Right cardiac atrium (tissue), 5 donors: ENCODE data around the gene ALDH3B1. TPM values are rescaled to one million over a fixed set of nuclear protein-coding genes. Genes with fewer than 3 reads are reported as not detected.

Source experiments
- ATAC-seq, 2 donors: fragments of 200-7000 bp; cut with Tn5 transposase; one replicate each; pipeline versions ENCODE4 v1.8.0 to v1.9.1; 2020; ENCODE audit warnings: moderate library complexity in 2 of 2, mild to moderate bottlenecking in 1 of 2
- DNase-seq, 3 donors: peaks; one replicate each; pipeline ENCODE4 v3.0.0-alpha.2; 2020
- H3K27ac ChIP-seq: one replicate; pipeline ENCODE4 v1.5.1; 2013; ENCODE audit warnings: mild to moderate bottlenecking, low read length, control low read depth, moderate library complexity
- H3K27me3 ChIP-seq: one replicate; pipeline ENCODE4 v1.6.1; 2013; ENCODE audit not compliant: control insufficient read depth, insufficient read depth
- H3K4me1 ChIP-seq: one replicate; pipeline ENCODE4 v1.6.1; 2013; ENCODE audit warnings: low read length; ENCODE audit not compliant: control insufficient read depth, insufficient read depth
- H3K4me3 ChIP-seq: one replicate; pipeline ENCODE4 v1.5.1; 2013; ENCODE audit warnings: low read length, control low read depth
- H3K9me3 ChIP-seq: one replicate; pipeline ENCODE4 v1.6.1; 2013; ENCODE audit warnings: low read length; ENCODE audit not compliant: control insufficient read depth
- WGBS: extraction: QIAGEN DNeasy Blood & Tissue Kit; methylation state at CpG from one replicate; pipeline ENCODE4 v1.1.7; 2013; 5-methylcytosine and 5-hydroxymethylcytosine counted together
- intact Hi-C, 4 donors: fragments of 100-400 bp; cut with DNase I; formaldehyde crosslinking; loops; one replicate each; pipeline versions ENCODE4 v1.11.0 to v1.14.0; 2022 to 2023
- polyA plus RNA-seq: library from polyadenylated mRNA; stranded (reverse); fragments of 200-250 nt; gene quantifications from one replicate; pipeline ENCODE4 v1.2.3, GENCODE V29; 2013
- total RNA-seq, 4 donors: library from RNA; stranded (reverse); fragmentation: NEBNext Ultra II Directional; extraction: Animal tissue kit (Norgen Biotek cat#: 25700); gene quantifications; one replicate each; pipeline ENCODE4 v1.2.1, GENCODE V29; 2021
- donor health status: healthy with polysubstance abuse.
- donor health status: DM: no; HTN: yes; CAD: no.
- donor health status: DM: no; HTN: no; CAD: no.
- donor health status: DM: no; HTN: yes; CAD: no; lungs with severe emphysema.
- donor health status: DM: yes; HTN: yes; CAD: no.

The ALDH3B1 gene
- total and polyA plus RNA-seq, 5 donors: 2.9 to 5.7 (median 4.6) TPM

DNA sequence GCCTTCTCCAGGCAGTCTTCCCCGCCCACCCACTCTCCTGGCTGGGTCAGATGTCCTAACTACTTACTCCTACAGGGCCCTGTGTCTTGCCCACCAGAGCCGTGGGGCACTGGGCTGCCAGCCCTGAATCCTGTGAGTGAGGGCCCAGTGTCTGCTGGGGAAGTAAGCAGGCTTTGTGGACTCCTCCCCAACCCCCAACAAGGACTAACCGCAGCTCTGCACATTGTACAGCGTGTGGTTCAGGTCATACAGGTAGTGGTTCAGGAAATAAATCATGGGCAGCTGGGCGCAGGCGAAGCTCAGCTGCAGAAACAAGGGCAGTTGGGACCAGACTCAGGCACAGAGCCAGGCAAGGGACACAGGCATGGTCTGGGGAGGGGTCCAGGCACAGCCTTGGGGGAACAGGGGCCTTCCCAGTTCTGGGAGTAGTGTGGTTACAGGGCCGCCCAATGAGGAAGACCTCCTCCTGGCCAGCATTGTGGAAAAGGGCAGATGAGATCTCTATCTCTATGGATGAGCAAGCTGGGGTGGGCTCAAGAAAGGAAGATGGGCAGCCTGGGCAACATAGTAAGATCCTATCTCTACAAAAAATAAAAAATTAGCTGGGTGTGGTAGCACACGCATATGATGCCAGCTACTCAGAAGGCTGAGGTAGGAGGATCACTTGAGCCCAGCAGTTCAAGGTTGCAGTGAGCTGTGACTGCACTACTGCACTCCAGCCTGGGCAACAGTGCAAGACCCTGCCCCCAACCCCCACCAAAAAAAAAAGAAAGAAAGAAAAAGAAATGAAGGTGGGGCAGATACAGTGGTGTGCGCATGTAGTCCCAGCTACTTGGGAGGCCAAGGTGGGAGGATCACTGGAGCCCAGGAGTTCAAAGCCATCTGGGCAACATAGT, 11.7 kb upstream of the ALDH3B1 start:
- Histone ChIP-seq H3K4me3 (no peak overlapping the region), H3K4me1 (no peaks in the 10 kb centered on the region), H3K27ac (no peak overlapping the region), H3K9me3 (no peaks in the 10 kb centered on the region), H3K27me3 (no peaks in the 10 kb centered on the region)
- peak in 1 of 3 donors; percentile 37 for DNase-seq
- 92% methylated on average over 9 of the region's 9 CpGs for WGBS
- ATAC-seq: no peak
- intact Hi-C loops: no loop called here

DNA sequence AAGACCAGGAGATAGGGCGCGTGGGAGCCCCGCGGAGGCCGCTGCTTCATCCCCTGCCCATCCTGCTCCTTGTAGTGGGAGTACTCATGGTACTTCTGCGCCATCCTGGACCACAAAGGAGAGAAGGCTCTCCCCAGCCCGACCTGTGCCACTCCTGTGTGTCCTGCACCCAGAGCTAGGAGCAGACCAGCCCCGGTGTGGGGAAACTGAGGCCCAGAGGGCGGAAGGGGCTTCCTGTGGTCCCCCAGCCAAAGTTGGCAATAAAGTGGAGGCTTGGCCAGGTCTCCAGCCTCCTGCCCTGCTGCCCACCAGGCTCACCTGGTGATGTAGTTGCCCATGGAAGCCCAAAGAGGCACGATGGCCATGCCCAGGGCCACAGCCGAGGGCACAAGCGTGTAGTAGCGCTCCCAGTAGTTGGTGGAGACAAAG, 10.9 kb upstream of the ALDH3B1 start:
- Histone ChIP-seq H3K4me3 (no peak overlapping the region), H3K27me3 (no peaks in the 10 kb centered on the region), H3K27ac (no peak overlapping the region), H3K4me1 (no peaks in the 10 kb centered on the region), H3K9me3 (no peaks in the 10 kb centered on the region)
- WGBS: 98% methylated on average over 13 of the region's 13 CpGs
- DNase-seq: peak in 1 of 3 donors; percentile 37
- intact Hi-C loops: no loop called here
- no peak for ATAC-seq

- ATAC-seq (no peak), DNase-seq (peak in 1 of 3 donors; percentile 20)
- no peaks in the 10 kb centered on the region for H3K27me3 ChIP-seq
- WGBS: 95% methylated on average over 5 of the region's 5 CpGs
- no peak overlapping the region for H3K27ac ChIP-seq
- intact Hi-C loops: no loop called here
- H3K4me1 ChIP-seq: no peaks in the 10 kb centered on the region
- no peaks in the 10 kb centered on the region for H3K9me3 ChIP-seq
- no peak overlapping the region for H3K4me3 ChIP-seq
Observed at GRCh38 chr11:67999704-68000103, 10.4 kb upstream of the ALDH3B1 start.

- intact Hi-C loops: no loop called here
- Histone ChIP-seq H3K4me3 (no peak overlapping the region), H3K27ac (no peak overlapping the region), H3K4me1 (no peaks in the 10 kb centered on the region), H3K9me3 (no peaks in the 10 kb centered on the region), H3K27me3 (no peaks in the 10 kb centered on the region)
- WGBS: 75% methylated on average over 9 of the region's 9 CpGs
- peak in 1 of 2 donors; percentile 2 for ATAC-seq
- DNase-seq: peak in 1 of 3 donors; percentile 68
Observed at GRCh38 chr11:68002575-68002937, 7.6 kb upstream of the ALDH3B1 start.

DNA sequence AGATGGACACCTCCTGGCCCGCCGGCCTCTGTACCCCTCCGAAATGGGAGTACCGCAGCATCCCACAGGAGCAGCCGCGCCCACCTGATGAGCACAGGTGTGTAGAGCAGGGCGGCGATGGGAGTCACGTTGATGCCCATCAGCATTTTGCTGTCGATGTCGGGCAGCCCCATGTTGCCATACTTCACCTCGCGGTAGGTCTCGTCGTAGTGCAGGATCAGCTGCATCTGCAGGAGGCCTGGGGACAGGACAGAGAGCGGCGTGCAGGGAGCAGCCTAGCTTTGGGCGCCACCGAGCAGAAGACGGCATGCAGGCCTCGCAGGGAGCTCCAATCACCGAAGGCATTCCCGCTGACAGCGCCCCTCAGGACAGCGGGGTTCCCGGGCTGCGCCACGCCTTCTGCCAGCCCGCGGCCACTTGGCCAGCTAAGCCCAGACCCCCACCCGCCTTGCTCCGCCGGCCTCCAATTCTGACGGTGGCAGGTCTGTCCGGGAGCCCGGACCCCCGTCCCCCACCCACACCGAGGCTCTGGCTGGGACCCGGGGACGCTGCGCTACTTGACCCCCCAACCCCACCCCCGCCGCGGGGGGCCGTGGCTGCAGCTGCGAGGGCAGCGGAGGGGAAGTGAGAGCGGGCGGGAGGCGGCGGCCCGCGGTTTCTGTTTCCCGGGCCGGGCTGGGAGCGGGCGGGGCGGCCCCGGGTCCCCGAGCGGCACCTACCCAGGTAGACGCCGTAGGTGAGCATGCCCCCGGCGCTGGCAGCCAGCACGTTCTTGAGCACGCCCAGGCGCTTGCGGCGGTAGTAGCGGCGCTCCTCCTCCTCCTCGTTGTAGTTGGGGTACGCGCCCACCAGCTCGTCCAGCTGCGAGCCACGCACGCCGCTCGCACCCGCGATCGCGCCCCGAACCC, 6.9 kb upstream of the ALDH3B1 start:
- H3K27ac ChIP-seq: no peak overlapping the region
- DNase-seq: peak; percentile 49 to 83 (median 80)
- no peaks in the 10 kb centered on the region for H3K27me3 ChIP-seq
- H3K9me3 ChIP-seq: no peaks in the 10 kb centered on the region
- H3K4me3 ChIP-seq: peak overlapping the region; percentile 94
- intact Hi-C loops: no loop called here
- WGBS: 13% methylated on average over 86 of the region's 86 CpGs
- H3K4me1 ChIP-seq: no peaks in the 10 kb centered on the region
- ATAC-seq: peak; percentile 20 to 35

GRCh38 chr11:68003846-68004550, 6.1 kb upstream of the ALDH3B1 start, which contains the start of gene UNC93B1:
Gene UNC93B1 (minus strand): TSS chr11:68004097. CDS start chr11:68004043, 54 bp downstream.
- peak; percentile 92 for ATAC-seq
- 4% methylated on average over 64 of the region's 64 CpGs for WGBS
- Histone ChIP-seq H3K27me3 (no peaks in the 10 kb centered on the region), H3K9me3 (no peaks in the 10 kb centered on the region), H3K4me1 (no peaks in the 10 kb centered on the region), H3K27ac (no peak within 1 kb of the TSS), H3K4me3 (peak within 1 kb of the TSS; percentile 94)
- peak; percentile 94 to 98 (median 98) for DNase-seq
- intact Hi-C loops: no loop called here

GRCh38 chr11:68004551-68005335, 5.4 kb upstream of the ALDH3B1 start:
- no peaks in the 10 kb centered on the region for H3K27me3 ChIP-seq
- H3K4me3 ChIP-seq: peak overlapping the region; percentile 94
- WGBS: 76% methylated on average over 14 of the region's 14 CpGs
- H3K9me3 ChIP-seq: no peaks in the 10 kb centered on the region
- DNase-seq: peak in 1 of 3 donors; percentile 23
- H3K27ac ChIP-seq: no peak overlapping the region
- no peaks in the 10 kb centered on the region for H3K4me1 ChIP-seq
- no peak for ATAC-seq
- intact Hi-C loops: no loop called here

- no peak overlapping the region for H3K4me3 ChIP-seq
- WGBS: 95% methylated on average over 7 of the region's 7 CpGs
- no peaks in the 10 kb centered on the region for H3K4me1 ChIP-seq
- peak in 1 of 3 donors; percentile 39 for DNase-seq
- ATAC-seq: no peak
- H3K9me3 ChIP-seq: no peaks in the 10 kb centered on the region
- no peaks in the 10 kb centered on the region for H3K27me3 ChIP-seq
- intact Hi-C loops: no loop called here
- H3K27ac ChIP-seq: no peak overlapping the region
Observed at GRCh38 chr11:68006606-68007166, 3.4 kb upstream of the ALDH3B1 start.

DNA sequence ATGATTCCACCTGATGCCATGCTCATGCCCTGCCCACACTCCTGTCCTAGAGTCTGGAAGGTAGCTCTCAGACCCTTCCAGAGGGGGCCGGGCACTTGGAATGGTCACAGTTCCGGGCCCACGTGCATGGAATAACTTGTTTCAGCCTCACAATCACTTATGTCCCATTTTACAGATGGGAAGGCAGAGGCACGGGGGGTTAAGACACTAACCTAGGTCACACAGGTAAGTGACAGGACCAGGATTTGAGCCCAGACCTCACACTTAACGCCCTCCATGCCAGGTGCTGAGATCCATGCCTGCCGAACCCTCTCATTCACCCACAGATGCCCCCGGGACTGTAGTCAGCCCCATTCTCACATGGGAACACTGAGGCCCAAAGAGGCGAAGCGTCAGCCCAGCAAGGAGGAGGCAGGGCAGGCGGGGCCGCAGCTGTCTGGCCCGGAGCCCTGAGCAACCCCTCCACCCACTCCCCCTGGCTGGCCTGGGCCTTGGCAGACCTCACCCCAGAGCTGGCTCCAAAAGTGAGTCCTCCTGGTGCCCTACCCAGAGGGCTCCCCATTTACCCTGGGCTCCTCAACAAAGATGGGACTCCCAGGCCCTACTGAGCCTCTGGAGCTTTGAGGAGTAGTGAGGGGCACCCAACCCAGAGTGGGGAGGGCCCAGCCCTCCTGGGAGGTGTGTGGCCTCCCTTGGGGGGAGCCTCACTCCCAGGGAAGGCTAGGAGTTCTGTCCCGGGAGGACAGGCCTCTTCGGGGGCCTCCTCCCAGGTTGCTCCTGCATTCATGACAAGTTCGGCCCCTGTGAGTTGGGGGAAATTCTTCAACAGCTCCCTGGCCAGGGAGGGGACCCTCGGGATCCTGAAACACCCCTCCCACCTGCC, 2.4 kb upstream of the ALDH3B1 start:
- H3K27ac ChIP-seq: no peak overlapping the region
- DNase-seq: peak in 2 of 3 donors; percentile 14 to 30
- 90% methylated on average over 16 of the region's 16 CpGs for WGBS

More for the DNA sequence above, 2.4 kb upstream of the ALDH3B1 start:
- no peak for ATAC-seq
- no peaks in the 10 kb centered on the region for H3K4me1 ChIP-seq
- H3K27me3 ChIP-seq: no peaks in the 10 kb centered on the region
- H3K4me3 ChIP-seq: no peak overlapping the region
- H3K9me3 ChIP-seq: no peaks in the 10 kb centered on the region
- intact Hi-C loops: no loop called here
